ENCODE measurements around the gene OR51D1.

OR51D1 gene

DNA sequence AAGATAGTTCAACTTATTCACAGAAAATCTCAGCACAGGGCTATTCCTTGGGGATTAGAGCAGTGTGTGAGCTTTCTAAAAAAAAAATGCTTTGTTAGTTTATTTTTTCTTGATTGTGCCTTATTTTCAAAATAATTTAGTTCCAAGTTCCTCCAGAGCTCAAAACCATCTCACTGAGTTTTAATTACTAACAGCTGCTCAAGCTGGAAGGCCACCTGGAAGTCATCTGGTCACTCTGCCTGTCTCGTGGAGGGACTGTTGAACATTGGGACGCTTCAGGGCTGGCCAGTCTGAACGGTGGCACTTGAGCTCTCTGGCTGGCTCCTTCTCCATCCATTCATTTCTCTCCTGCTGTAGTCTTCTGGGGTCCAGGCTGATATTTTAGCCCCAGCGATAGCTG, 10.5 kb downstream of the OR51D1 start:
- DNase-seq: no peak

DNA sequence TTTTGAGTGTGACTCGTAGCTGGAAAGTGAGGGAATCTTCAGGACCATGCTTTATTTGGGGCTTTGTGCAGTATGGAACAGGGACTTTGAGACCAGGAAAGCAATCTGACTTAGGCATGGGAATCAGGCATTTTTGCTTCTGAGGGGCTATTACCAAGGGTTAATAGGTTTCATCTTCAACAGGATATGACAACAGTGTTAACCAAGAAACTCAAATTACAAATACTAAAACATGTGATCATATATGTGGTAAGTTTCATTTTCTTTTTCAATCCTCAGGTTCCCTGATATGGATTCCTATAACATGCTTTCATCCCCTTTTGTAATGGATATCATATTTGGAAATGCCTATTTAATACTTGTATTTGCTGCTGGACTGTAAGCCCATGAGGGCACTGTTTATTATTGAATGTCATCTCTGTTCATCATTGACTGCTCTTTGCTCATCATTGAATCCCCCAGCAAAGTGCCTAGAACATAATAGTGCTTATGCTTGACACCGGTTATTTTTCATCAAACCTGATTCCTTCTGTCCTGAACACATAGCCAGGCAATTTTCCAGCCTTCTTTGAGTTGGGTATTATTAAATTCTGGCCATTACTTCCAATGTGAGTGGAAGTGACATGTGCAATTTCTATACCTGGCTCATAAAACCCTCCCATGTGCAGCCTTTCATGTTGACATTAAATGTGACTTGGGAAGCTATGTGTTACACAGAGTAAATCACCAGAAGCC, 17.5 kb downstream of the OR51D1 start:
- DNase-seq: no peak

DNA sequence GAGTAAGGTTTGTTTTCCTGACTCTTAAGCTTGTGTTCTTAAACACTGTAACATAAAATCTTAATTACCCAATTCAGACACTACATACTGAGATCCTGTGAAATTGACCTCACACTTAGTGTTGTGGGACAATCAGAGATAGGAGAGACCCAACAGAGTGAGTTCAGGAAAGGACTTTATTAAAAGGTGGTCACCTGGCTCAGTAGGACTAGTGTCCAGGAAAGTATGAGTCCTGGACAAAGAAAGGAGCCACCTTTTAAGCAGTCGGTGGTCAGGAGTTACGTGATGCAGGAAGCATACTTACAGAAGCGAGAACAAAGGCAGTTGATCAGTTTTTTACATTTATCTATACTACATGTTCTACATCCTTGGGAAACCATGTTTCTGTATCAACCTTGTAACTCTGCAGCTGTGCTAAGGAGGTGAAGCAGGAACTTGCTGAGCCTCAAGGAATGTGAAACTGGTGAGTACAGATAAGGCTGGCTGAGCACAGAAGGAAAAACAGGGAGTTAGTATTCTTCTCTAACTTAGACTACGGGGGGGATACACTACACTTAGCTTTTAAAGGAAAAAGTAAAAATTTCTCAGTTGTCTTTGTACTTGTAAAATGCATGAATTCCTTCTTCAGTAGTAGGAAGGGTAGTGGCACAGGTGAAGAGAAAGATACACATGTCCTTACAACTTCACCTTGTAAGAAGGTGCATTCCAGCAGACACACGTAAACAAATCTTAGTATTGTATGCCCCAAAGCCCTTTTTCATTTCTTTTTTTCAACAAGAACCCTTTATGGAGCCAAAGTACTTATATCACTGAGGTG, 21.6 kb downstream of the OR51D1 start:
- no peak for DNase-seq

DNA sequence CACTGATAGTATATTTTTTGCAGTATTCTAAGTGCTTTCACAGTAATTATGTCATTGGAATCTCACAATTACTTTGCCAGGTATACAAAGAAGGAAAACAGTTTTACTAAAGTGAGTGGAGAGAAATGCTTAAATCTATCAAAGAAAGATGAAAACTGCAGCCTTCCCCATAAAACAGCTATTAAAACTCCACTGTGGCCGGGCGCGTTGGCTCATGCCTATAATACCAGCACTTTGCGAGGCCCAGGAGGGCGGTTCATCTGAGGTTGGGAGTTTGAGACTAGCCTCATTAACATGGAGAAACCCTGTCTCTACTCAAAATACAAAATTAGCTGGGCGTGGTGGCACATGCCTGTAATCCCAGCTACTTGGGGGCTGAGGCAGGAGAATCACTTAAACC, 25.6 kb downstream of the OR51D1 start:
- no peak for DNase-seq

DNA sequence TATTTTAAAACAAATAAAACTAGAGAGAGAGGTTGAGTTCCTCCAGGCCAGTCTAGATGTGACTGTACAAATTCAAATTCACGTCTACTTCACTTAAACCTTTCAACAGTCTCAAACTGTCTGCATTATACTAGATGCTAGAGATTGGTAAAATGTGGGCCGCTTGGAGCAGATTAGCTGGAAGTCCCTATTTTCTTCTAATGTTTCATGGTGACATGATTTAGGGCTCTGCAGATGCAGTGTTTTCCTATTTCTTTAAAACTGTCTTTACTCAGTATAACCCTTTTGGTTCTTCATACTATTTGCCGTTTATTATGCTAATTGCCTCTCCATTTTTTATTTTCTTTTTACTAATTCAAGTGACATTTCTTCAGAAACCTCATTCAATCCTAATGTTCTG, 26.9 kb downstream of the OR51D1 start:
- no peak for DNase-seq

DNA sequence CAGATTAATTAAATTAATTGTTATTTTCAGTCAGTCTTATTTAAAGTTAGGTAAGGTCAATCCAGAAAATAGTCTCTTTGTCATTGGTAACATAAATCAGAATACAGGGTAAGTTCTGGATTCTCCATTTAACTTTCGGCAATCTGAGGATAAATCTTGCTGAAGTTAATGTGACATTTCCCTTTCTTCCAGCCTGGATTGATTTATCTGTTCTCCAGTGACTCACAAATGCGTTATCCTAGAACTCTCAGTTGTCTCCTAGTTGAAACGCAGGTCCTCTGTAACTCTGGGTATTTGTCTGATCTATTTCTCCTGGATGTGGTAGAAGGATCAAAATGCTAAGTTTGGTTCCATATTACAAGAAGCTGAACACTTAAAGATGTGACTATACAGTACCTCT, 27.5 kb downstream of the OR51D1 start:
- no peak for DNase-seq

DNA sequence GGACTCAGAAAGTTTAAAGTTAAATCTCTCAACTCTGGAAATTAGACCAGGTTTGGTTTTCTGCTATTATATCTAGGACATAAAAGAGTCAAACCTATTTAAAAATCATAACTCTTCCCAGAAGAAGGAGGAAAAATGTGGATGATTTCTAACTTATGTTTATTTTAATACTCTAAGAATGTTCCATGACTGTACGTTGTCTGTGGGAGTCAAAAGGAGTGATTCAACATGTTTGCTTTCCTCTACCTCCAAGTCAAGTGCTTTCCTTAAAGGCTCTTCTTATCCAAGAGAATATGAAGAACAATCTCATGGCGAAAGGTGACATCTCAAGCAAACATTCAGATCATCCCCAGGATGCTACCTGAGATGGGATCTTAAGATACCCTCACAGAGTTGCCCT, 28.1 kb downstream of the OR51D1 start:
- DNase-seq: no peak

DNA sequence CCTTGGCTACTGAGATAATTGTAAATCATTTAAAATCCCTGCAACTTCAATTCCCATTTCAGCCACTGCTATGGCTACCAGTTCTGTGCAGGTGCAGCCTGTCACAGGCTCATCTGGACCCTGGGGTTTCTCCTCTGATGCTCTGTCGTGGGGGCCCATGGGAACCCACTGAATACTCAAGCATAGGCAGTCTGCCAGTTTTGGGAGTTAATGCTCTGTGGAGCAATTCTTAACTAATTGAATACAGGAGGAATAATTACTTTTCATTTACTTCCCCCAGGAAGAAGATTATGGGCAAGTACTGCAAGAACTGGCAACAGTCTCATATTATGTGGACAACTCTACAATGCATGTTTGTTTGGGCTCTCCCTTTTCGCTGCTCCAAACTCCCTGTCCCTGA, 34.5 kb downstream of the OR51D1 start:
- DNase-seq: no peak

DNA sequence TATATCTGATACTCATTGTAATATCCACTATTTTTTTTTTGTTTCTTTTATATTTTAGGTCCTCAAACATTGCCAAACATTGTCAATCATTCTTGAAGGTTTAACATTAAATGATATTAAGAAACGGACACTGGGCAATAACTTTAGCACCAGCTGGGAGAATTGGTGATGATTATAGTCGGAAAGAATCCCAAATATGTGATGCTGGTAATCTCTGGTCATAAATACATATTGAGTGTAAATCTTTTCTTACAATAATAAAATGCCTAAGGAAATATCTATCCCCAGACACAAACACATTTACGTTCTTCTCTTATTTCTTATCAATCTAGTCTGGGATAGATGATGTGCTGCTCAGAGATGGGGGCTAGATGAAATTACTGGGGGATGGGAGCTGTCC, 35.2 kb downstream of the OR51D1 start:
- DNase-seq: no peak

DNA sequence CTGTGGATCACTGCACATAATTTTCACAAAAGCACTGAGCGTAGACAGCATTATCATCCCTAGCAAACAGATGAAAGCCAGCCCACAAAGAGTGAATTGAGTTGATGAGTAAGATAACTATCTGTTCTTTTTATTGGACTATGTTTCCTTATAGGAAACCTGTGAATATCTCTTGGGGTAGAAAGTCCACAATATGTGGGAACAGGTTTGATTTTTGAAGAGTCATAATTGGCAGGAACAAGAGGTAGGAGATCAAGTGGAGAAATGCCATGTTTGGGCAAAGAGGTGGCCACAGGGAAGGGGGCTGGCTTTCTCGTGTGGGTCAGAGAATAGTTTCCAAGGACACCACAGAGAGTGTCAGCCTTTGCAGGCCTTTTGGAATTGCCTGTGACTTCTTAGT, 36.5 kb downstream of the OR51D1 start:
- no peak for DNase-seq

DNA sequence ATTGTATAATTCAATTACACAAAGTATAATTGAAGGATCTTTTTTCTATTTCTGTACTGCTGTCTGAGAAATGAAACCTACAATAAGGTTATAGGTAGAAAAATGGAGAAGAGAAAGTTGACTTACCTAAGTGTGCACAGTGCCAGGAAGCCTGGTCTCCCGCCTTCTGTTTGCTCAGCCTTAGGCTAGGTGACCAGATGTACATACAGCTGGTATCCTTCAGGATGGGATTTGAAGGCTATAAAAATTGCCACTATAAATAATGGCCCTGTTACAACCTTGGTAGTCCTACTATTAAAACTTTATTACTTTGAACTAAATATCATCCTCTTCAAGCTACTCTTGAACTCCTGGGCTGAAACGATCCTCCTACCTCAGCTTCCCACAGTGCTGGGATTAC, 40.7 kb downstream of the OR51D1 start:
- DNase-seq: no peak

DNA sequence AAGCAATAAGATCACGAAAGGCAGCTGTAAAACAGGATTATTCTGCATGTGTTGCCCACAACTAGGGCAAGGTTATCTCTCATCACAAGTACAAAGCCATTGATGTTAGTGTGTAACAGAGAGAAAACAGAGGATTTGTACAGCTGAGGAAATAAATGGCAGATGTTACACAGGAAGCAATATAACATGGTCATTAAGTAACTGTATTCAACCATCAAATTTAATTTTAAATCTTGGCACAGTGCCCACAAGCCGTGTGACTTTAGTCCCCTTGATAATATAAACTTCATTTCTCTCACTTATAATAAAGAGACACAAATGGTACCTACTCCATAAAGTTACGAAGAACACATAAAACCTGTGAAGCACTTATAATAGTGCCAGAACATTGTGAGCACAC, 43.1 kb downstream of the OR51D1 start:
- no peak for DNase-seq

DNA sequence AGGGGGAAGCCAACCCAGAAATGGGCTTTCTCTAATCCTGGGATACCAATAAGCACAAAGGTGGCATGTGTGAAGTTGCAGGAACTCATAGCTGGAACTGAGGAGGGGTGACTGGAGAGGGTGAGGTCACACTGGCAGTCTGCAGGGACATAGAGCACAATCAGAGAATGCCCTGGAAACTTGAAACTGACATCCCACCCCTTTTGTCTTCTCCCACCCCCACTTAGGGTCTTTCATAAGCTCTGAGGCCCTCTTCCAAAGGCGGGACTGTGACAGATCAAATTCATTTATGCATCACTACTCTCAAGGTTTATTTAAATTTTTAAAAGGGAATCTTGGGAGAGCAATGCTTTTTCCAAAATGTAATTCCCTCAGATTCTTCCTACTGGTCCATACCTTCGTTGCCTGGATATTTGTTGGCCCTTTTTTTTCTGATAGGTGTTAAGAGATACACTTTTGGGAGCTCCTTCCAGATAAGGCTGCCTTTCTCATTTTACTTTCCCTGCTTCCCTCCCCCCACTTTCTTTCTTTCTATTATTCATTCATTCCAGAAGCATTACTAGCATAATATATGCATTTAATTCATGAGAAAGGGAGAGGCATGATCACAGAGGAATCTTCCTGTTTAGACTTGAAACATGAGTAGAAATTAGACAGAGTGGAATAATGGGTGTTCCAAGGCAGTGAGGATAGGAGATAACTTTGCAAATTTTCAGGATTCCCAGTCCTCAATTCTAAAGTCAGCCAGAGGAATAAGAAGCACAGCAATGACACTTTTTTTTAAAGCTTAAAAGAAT, 45.5 kb downstream of the OR51D1 start:
- DNase-seq: no peak

DNA sequence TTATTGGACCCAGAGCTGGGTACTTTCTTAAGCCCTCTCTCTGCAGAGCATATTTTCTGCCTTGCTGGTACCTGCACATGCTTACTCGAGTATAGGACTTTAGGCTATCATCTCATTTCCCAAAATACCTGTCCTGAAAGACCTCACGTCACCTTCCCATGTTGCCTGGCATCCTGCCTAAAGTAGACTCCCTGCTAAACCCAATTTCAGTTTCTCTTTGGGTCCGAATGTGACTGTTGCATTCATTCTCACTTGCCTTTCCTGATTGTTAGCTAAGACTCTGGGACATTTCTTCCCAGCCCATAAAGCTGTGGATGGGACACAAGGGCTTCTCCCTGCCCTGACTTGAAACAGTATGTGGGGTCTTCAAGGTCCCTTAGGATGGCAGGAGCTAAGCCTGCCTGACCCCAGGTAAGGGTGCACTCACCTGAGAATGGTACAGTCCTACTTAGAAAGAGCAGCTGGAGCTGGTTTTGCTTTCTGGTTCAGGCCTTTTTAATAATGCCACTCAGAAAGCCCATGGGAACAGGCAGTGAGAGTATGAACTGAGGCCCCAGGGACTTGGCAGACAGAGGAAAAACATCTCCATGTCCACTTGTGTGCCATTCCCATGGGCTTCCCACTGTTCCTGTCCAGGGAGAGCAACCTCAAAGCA, 47.5 kb downstream of the OR51D1 start:
- DNase-seq: no peak
